GM23338 (cell line): Measurements from ENCODE around the gene KCNS3. TPM values are rescaled to one million over a fixed set of nuclear protein-coding genes. Genes with fewer than 3 reads are reported as not detected.

ENCODE experiments used
- CREB1 ChIP-seq: fragments of 250-450 bp; sonication (Bioruptor Pico); IDR thresholded peaks from 2 replicates; pipeline ENCODE4 v1.5.0; 2020; ENCODE audit warnings: low read depth, mild to moderate bottlenecking, moderate library complexity
- ETS1 ChIP-seq: IDR thresholded peaks from 2 replicates; pipeline ENCODE4 v1.6.1; 2016; ENCODE audit warnings: antibody characterized with exemption
- JUNB ChIP-seq: IDR thresholded peaks from one replicate; pipeline ENCODE4 v1.6.1; 2016; ENCODE audit warnings: antibody characterized with exemption; ENCODE audit not compliant: unreplicated experiment
- NANOG ChIP-seq: IDR thresholded peaks from 2 replicates; pipeline ENCODE4 v1.6.1; 2016; ENCODE audit warnings: antibody characterized with exemption, borderline replicate concordance
- POLR2AphosphoS5 ChIP-seq: IDR thresholded peaks from 2 replicates; pipeline ENCODE4 v1.6.1; 2016; ENCODE audit warnings: antibody characterized with exemption, low read depth
- REST ChIP-seq: IDR thresholded peaks from one replicate; pipeline ENCODE4 v1.6.1; 2018; ENCODE audit warnings: antibody characterized with exemption; ENCODE audit not compliant: unreplicated experiment
- ZNF114 ChIP-seq: fragments of 250-450 bp; sonication (Bioruptor Pico); IDR thresholded peaks from 2 replicates; pipeline ENCODE4 v1.5.0; 2020; ENCODE audit warnings: mild to moderate bottlenecking, moderate library complexity
- ZNF331 ChIP-seq: fragments of 250-450 bp; sonication (Bioruptor Pico); IDR thresholded peaks from 2 replicates; pipeline ENCODE4 v1.5.0; 2020; ENCODE audit warnings: low read depth, mild to moderate bottlenecking, moderate library complexity
- ZNF462 ChIP-seq: fragments of 250-450 bp; sonication (Bioruptor Pico); IDR thresholded peaks from 2 replicates; pipeline ENCODE4 v1.5.0; 2020; ENCODE audit warnings: mild to moderate bottlenecking, moderate library complexity
- polyA plus RNA-seq: library from polyadenylated mRNA; unstranded; fragments of >200 nt; fragmentation: Nextera tagmentation; extraction: Ambion mirVana; gene quantifications from 2 replicates; pipeline ENCODE4 v1.2.1, GENCODE V29; 2016
- total RNA-seq: library from RNA; depleted of rRNA; stranded (reverse); fragments of >200 nt; shearing (Covaris generic); gene quantifications from 2 replicates; pipeline ENCODE4 v1.2.3, GENCODE V29; 2014

The KCNS3 gene
- total and polyA plus RNA-seq, 2 experiments from 2014 or later, result 23.2 to 80.0 TPM

- TF ChIP-seq ZNF462 (CRISPR knock-in tag) (no peak), ZNF114 (no peak), ETS1 (no peak), ZNF331 (CRISPR knock-in tag) (no peak), NANOG (no peak), CREB1 (no peak), POLR2AphosphoS5 (no peak), REST (no peak), JUNB (no peak)
These were observed 1.9 kb upstream of the KCNS3 start (continued) for GRCh38 chr2:17876590-17876989.
